NK-92 treated with Interleukin-12 subunit alpha and Interleukin-12 subunit beta, amount 100 ng/mL, for 24 hours (cell line): ENCODE data around the gene SLC6A6.

Experiments
- DNase-seq: peaks from one replicate; lab custom pipeline; 2025; lab: John Stamatoyannopoulos, UW

Gene SLC6A6

GRCh38 chr3:14422016-14422963, 19.9 kb downstream of the SLC6A6 start:
- DNase-seq: no peak

- DNase-seq: no peak
These were observed 20.9 kb downstream of the SLC6A6 start for GRCh38 chr3:14423197-14423743.

GRCh38 chr3:14423963-14424362, 21.6 kb downstream of the SLC6A6 start:
- DNase-seq: no peak

GRCh38 chr3:14424711-14425580, 22.5 kb downstream of the SLC6A6 start:
- DNase-seq: no peak

DNA sequence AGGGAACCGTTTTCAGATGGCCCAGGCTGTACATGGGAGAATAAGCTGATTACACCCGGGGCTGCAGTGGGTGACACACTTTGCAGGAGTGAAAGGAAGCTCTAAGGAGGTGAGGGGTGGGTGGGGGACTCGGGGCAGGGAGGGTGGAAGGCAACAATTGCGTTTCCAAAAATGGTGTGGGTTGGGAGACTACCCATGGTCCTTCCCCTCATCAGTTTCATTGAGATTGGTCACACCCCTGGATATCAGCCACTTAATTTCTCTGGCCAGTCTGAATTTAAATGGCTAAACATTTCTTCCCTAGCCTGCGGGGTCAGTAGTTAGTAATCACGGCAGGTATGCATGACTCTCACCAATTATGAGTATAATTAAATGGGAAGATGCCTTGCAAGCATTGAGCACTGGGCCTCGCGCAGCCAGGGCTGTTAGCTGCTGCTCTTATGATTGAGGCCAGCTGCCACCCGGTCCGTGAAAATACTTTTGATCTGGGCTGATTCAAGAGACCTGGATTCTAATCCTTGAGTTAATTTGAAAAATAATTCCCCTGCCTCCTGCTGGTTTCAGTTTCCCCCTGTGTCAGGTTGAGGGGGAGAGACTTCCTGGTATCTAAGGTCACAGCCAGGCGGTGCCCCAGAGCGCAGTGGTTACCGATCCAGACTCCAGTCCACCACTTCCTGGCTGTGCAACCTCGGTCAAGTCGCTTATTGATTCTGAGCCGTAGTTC, 23.3 kb downstream of the SLC6A6 start:
- DNase-seq: no peak

DNA sequence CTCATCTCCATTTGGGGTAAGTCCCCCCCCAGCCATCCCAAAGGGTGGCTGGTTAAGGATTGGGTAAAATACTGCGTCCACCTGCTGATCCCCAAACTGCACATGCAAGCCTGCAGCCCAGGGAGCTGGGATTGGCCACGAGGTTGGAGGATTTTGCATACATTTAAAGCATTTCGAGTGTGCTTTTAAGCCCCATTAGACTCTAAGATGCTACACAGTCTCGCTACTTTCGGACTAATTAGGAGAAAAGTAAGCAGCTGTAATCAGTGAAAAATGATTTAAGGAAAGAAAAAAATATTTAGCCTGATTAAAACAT, 23.9 kb downstream of the SLC6A6 start:
- DNase-seq: no peak

GRCh38 chr3:14428087-14429033, 26.0 kb downstream of the SLC6A6 start:
- no peak for DNase-seq

DNA sequence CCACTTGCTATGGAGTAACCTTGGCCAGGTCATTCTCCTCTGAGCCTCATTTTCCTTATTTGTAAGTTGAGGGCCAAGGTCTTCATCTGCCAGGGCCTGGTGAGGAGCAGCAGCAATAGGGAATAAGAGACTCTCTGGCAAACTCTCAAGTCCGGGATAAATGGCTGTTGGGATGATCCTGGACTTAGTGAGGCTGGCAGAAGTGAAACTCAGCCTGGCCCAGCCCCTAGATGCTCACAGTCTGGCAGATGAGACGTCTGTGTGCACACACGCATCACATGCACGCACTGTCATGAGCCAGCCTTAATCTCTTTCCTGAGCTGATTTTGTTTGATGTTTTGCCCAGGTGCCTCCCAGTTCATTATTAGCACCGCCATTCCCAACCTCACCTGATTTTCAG, 26.8 kb downstream of the SLC6A6 start:
- no peak for DNase-seq

- DNase-seq: no peak
These were observed 27.2 kb downstream of the SLC6A6 start for GRCh38 chr3:14429640-14430039.

GRCh38 chr3:14430053-14430452, 27.6 kb downstream of the SLC6A6 start:
- DNase-seq: no peak

DNA sequence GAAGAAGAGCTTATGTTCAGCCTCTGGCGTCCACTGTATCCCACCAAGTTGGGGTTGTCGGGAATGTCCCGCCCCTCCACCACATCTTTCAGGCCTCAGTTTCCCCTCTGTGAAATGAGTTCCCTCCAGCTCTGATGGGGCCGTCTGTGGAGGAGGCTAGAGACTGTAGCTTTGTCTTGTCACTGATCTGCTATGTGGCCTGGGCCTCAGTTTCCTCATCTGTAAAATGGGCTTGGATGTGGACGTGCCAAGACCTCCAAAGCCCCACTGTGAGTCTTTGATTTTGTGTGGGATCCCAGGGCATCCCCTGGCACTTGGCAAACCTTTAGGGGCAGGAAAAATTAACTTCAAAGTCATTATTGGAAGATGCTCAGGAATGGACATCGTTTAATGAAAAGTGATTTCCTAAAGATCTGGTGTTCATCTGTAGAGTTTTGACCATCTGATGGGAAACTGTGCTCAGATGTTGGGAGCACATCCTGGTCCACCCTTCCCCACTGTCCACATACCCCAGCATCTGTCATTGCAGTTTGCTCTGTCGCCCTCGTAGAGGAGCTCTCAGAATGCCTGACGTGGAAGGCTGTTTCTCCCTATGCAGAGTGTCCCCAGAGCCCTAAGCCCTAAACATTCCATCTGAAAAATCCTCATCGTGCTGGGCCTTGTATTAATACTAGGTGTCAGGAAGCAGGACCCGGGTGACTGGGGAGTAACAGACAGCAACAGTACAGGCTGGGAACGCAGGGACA, 28.5 kb downstream of the SLC6A6 start:
- DNase-seq: no peak

GRCh38 chr3:14431452-14431916, 29.1 kb downstream of the SLC6A6 start:
- DNase-seq: peak; percentile 50

DNA sequence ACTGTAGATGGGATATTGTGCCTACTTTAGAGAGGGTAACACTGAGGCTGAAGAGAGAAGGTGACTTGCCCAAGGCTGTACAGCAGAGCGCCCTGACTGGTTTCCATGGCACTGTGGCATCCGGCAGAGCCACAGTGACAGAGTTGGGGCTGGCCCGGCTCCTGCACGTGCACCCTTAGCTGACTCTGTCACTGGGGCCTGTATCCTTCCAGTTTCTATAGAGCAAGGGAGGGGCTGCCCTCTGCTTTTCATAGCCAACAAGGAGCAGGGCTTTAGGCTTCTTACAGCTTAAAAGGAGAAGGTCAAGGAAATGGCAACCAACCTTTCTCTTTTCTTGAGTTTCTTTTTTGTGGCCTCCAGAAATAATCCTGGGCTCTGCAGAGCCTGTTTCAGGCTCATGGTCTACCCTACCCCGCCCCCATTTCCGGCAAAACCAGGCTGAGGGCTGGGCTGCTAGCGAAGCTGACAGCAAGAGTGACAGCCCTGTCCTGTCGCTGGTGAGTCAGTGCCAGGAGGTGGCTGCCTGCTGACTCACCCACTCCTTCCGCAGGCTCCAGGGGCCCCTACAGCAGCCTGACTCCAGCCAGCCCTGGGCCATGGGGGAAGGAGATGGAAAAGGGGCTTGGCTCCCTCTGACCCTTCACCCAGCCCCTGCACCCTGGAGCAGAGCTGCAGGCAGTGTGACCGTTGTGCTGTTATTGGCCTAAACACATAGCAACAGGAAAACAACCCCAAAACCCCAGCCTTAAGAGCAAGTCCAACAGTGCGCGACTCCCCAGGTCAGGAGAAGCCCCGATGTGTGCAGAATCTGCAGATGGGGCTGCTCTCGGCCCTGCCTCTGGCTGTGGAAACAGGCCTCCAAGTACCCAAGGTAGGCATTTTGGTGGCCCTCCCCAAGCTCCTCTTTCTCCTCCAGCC, 29.8 kb downstream of the SLC6A6 start:
- DNase-seq: peak; percentile 93

- DNase-seq: peak; percentile 32
These were observed 30.7 kb downstream of the SLC6A6 start for GRCh38 chr3:14433106-14433505.

DNA sequence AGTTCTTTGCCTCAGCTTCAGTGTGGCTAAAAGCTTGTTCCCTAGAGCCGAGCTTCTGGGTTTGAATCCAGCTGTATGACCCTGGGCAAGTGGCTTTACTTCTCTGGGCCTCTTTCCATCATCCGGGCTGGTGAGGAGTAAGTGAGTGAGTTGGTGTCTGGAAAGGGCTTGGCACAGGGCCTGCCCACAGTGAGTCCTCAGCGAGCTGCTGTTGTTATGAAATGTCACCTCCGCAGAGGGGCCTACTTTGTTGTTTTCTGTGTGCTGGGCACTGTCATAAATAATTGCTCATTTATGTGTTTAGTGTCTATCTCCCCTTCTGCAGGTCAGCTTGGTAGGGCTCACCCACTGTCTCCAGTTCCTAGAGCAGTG, 31.7 kb downstream of the SLC6A6 start:
- no peak for DNase-seq

GRCh38 chr3:14434498-14435151, 32.2 kb downstream of the SLC6A6 start:
- DNase-seq: no peak

DNA sequence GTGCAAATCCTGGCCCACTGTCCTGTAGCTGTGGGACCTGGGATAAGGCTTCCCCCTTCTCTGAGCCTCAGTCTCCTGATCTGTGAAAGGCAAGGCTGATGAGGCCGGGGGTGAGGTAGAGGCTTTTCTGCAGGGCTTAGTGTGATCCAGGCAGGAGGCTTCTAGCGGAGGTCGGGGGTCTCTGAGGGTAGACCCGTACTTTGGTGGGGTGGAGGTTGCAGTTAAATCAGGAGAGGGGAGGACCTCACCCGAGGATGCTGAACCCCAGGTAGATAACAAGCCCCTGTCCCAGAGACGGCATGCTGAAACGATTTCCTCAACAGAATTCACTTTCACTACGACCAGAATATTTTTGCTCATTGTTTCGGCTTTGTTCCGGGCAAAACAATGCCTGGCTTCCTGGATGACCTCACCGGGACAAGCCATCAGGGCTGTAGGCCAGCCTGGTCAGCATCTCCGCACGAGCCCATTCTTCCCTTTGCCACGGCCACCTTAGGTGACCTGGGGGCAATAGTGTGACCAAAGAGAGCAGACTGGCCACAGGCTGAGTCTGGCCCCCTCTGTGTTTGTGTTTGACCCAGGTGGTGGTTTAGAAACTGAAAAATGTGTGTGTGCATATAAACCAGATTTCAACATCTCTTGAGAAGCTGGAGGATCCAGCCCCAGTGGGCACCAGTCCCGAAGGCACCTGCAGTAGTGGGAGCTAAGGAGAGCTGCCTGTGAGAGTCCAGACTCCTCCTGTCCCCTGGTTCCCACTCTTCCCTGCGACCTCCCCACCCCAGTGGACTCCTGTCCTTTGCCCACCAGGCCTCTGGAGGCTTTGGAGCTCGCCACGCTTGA, 33.0 kb downstream of the SLC6A6 start:
- DNase-seq: no peak

DNA sequence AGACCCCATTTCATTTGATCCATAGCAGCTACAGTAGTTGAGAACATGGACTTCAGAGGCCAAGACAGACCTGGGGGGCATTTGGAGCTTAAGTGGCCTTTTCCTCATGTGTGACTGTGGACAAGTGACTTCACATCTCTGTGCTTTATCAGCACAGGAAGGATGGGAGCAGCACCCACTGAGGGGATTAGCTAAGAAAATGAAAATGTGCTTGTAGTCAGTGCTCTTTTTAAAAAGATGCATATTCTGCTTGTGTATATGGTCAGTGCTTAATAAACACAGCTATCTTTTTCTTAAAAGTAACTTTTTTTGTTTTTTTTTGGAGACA, 34.5 kb downstream of the SLC6A6 start:
- DNase-seq: no peak
